ENCODE data around the gene ELOVL5. TPM values are rescaled to one million over a fixed set of nuclear protein-coding genes. Genes with fewer than 3 reads are reported as not detected.
"Not testable (repeated sequence)": the region's sequence is repeated elsewhere in the genome, so short reads cannot be mapped to it uniquely, and the experiment has no call there.

Gene ELOVL5
- total RNA-seq, 2 donors from 2014 or later: 103 to 108 TPM

DNA sequence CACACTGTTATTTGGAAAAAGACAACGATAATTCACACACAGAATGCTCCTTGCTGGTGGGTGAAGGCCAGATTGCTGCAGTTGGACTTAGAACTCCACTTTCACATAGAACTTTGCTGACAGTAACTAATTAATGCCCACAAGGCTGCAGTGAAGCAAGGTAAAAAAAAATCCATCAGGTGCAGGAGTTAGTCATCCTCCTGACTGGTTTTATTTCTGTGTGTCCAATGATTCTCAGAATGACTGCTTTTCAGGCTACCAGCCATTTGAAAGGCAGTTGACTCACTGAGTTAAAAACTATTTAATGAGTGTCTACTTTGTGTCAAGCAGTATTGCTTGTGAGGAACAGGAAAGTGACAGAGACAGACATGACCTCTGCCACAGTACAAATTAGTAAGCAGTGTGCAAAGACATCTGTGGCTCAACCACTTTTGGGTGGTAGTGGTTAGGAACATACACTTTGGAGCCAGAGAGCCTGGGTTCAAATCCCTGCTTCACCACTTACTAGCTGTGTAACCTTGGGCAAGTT, 41.9 kb downstream of the ELOVL5 start:
- Histone ChIP-seq H3K9me3 (ENCODE audit: control insufficient read depth, low read length) (peaks cover 16% of the 10 kb centered on the region), H3K4me3 (ENCODE audit: low read length) (no peak overlapping the region), H3K4me1 (ENCODE audit: control insufficient read depth, insufficient read depth, low read length) (no peaks in the 10 kb centered on the region), H3K9ac (ENCODE audit: extremely low read depth, low read length, poor library complexity, severe bottlenecking) (no peak overlapping the region), H3K36me3 (ENCODE audit: control insufficient read depth, insufficient read depth, low read length) (no peaks in the 10 kb centered on the region), H3K27ac (ENCODE audit: low read depth, low read length) (no peak overlapping the region), H3K27me3 (ENCODE audit: control insufficient read depth, insufficient read depth, low read length, poor library complexity, severe bottlenecking) (no peaks in the 10 kb centered on the region)
- Mint-ChIP-seq H3K27me3 (ENCODE audit: insufficient read depth) (no peaks in the 10 kb centered on the region), H3K9me3 (peaks cover 22% of the 10 kb centered on the region), H3K4me1 (peaks cover 40% of the 10 kb centered on the region), H3K4me3 (no peak overlapping the region), H3K36me3 (ENCODE audit: low read depth) (peaks cover 18% of the 10 kb centered on the region), H3K27ac (no peak overlapping the region)
- WGBS, 2 experiments (ENCODE audit: insufficient coverage in 1 of 2, insufficient read length in 1 of 2): 100% methylated on average over 1 of the region's 1 CpG
- DNase-seq: no peak
- TF ChIP-seq, protein P1, sequence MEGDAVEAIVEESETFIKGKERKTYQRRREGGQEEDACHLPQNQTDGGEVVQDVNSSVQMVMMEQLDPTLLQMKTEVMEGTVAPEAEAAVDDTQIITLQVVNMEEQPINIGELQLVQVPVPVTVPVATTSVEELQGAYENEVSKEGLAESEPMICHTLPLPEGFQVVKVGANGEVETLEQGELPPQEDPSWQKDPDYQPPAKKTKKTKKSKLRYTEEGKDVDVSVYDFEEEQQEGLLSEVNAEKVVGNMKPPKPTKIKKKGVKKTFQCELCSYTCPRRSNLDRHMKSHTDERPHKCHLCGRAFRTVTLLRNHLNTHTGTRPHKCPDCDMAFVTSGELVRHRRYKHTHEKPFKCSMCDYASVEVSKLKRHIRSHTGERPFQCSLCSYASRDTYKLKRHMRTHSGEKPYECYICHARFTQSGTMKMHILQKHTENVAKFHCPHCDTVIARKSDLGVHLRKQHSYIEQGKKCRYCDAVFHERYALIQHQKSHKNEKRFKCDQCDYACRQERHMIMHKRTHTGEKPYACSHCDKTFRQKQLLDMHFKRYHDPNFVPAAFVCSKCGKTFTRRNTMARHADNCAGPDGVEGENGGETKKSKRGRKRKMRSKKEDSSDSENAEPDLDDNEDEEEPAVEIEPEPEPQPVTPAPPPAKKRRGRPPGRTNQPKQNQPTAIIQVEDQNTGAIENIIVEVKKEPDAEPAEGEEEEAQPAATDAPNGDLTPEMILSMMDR (conservative IDR thresholded peaks at IDR 0.05): no peak

DNA sequence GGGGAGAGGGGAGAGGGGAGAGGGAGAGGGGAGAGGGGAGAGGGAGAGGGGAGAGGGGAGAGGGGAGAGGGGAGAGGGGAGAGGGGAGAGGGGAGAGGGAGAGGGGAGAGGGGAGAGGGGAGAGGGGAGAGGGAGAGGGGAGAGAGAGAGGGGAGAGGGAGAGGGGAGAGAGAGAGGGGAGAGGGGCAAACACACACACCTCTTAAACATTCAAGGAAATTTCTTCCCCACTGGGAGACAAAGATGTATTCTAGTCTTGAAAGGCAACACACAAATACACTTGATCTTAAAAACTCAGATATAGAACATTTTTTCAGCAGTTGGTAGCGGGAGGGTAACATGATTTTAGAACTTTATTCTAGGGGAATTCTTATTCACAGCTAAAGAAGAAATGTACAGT, 42.5 kb downstream of the ELOVL5 start:
- H3K4me1 ChIP-seq (ENCODE audit: control insufficient read depth, insufficient read depth, low read length); H3K9ac ChIP-seq (ENCODE audit: extremely low read depth, low read length, poor library complexity, severe bottlenecking); H3K27ac ChIP-seq (ENCODE audit: low read depth, low read length); H3K27me3 Mint-ChIP-seq (ENCODE audit: insufficient read depth); H3K27me3 ChIP-seq (ENCODE audit: control insufficient read depth, insufficient read depth, low read length, poor library complexity, severe bottlenecking); H3K4me3 Mint-ChIP-seq; H3K27ac Mint-ChIP-seq; H3K36me3 ChIP-seq (ENCODE audit: control insufficient read depth, insufficient read depth, low read length); DNase-seq; H3K4me3 ChIP-seq (ENCODE audit: low read length): not testable (repeated sequence)
- Mint-ChIP-seq H3K4me1 (peaks cover 42% of the 10 kb centered on the region), H3K36me3 (ENCODE audit: low read depth) (peaks cover 18% of the 10 kb centered on the region), H3K9me3 (peaks cover 22% of the 10 kb centered on the region)
- WGBS, 2 experiments (ENCODE audit: insufficient coverage in 1 of 2, insufficient read length in 1 of 2): 86% methylated on average over 1 of the region's 1 CpG; no CpG with 5 or more reads in 1 of the 2 experiments
- peaks cover 16% of the 10 kb centered on the region for H3K9me3 ChIP-seq (ENCODE audit: control insufficient read depth, low read length)

DNA sequence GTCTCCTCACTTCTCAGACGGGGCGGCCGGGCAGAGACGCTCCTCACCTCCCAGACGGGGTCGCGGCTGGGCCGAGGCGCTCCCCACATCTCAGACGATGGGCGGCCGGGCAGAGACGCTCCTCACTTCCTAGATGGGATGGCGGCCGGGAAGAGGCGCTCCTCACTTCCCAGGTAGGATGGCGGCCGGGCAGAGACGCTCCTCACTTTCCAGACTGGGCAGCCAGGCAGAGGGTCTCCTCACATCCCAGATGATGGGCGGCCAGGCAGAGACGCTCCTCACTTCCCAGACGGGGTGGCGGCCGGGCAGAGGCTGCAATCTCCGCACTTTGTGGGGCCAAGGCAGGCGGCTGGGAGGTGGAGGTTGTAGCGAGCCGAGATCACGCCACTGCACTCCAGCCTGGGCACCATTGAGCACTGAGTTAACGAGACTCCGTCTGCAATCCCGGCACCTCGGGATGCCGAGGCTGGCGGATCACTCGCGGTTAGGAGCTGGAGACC, 43.2 kb downstream of the ELOVL5 start:
- H3K27ac ChIP-seq (ENCODE audit: low read depth, low read length); H3K9ac ChIP-seq (ENCODE audit: extremely low read depth, low read length, poor library complexity, severe bottlenecking); H3K4me1 ChIP-seq (ENCODE audit: control insufficient read depth, insufficient read depth, low read length); H3K36me3 ChIP-seq (ENCODE audit: control insufficient read depth, insufficient read depth, low read length); H3K27me3 ChIP-seq (ENCODE audit: control insufficient read depth, insufficient read depth, low read length, poor library complexity, severe bottlenecking); DNase-seq; H3K27me3 Mint-ChIP-seq (ENCODE audit: insufficient read depth); H3K4me3 Mint-ChIP-seq; H3K27ac Mint-ChIP-seq; H3K4me3 ChIP-seq (ENCODE audit: low read length): not testable (repeated sequence)
- 94% methylated on average over 37 of the region's 37 CpGs; no CpG with 5 or more reads in 1 of the 2 experiments for WGBS, 2 experiments (ENCODE audit: insufficient coverage in 1 of 2, insufficient read length in 1 of 2)
- H3K9me3 ChIP-seq (ENCODE audit: control insufficient read depth, low read length): peaks cover 16% of the 10 kb centered on the region
- Mint-ChIP-seq H3K4me1 (peaks cover 35% of the 10 kb centered on the region), H3K9me3 (peaks cover 22% of the 10 kb centered on the region), H3K36me3 (ENCODE audit: low read depth) (peaks cover 18% of the 10 kb centered on the region)

DNA sequence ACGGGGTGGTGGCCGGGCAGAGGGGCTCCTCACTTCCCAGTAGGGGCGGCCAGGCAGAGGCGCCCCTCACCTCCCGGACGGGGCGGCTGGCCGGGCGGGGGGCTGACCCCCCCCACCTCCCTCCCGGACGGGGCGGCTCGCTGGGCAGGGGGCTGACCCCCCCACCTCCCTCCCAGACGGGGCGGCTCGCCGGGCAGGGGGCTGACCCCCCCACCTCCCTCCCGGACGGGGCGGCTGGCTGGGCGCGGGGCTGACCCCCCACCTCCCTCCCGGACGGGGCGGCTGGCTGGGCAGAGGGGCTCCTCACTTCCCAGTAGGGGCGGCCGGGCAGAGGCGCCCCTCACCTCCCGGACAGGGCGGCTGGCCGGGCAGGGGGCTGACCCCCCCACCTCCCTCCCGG, 43.8 kb downstream of the ELOVL5 start:
- H3K9me3 ChIP-seq (ENCODE audit: control insufficient read depth, low read length): peaks cover 16% of the 10 kb centered on the region
- H3K27me3 Mint-ChIP-seq (ENCODE audit: insufficient read depth); H3K27ac ChIP-seq (ENCODE audit: low read depth, low read length); H3K27me3 ChIP-seq (ENCODE audit: control insufficient read depth, insufficient read depth, low read length, poor library complexity, severe bottlenecking); H3K36me3 ChIP-seq (ENCODE audit: control insufficient read depth, insufficient read depth, low read length); H3K4me3 Mint-ChIP-seq; H3K27ac Mint-ChIP-seq; H3K4me3 ChIP-seq (ENCODE audit: low read length); H3K9ac ChIP-seq (ENCODE audit: extremely low read depth, low read length, poor library complexity, severe bottlenecking); H3K4me1 ChIP-seq (ENCODE audit: control insufficient read depth, insufficient read depth, low read length); DNase-seq: not testable (repeated sequence)
- H3K36me3 Mint-ChIP-seq (ENCODE audit: low read depth): peaks cover 18% of the 10 kb centered on the region
- no CpG with 5 or more reads among the region's 32 CpGs for WGBS, 2 experiments (ENCODE audit: insufficient coverage in 1 of 2, insufficient read length in 1 of 2)
- H3K9me3 Mint-ChIP-seq: peaks cover 22% of the 10 kb centered on the region
- H3K4me1 Mint-ChIP-seq: peaks cover 29% of the 10 kb centered on the region
